ENCODE data around the gene ZNF385D. TPM values are rescaled to one million over a fixed set of nuclear protein-coding genes. Genes with fewer than 3 reads are reported as not detected.

Gene ZNF385D
- polyA plus RNA-seq, 1 of the 3 experiments (the other 2 are of a cell fraction), result 1.8 TPM

- H3K9me2 ChIP-seq, result no peaks in the 10 kb centered on the region
- TF ChIP-seq MXI1 (IDR thresholded peaks at IDR 0.05; ENCODE audit: low read depth, low read length) (no peak), RAD21 (IDR thresholded peaks at IDR 0.05; ENCODE audit: low read length) (no peak), FOSL2 (IDR thresholded peaks at IDR 0.05; ENCODE audit: borderline replicate concordance, low read depth) (no peak), TEAD4 (IDR thresholded peaks at IDR 0.05; ENCODE audit: borderline replicate concordance, insufficient read depth) (no peak), FOXJ3 (CRISPR knock-in tag; IDR thresholded peaks at IDR 0.05) (no peak), PBX3 (IDR thresholded peaks at IDR 0.05) (no peak), RXRA (IDR thresholded peaks at IDR 0.05; ENCODE audit: borderline replicate concordance, low read depth) (no peak), USF1 (IDR thresholded peaks at IDR 0.05; ENCODE audit: borderline replicate concordance, low read depth) (no peak), IRF3 (IDR thresholded peaks at IDR 0.05; ENCODE audit: low read depth, low read length) (no peak), RCOR1 (IDR thresholded peaks at IDR 0.05; ENCODE audit: low read length) (no peak), GABPA (IDR thresholded peaks at IDR 0.05; ENCODE audit: low read depth) (no peak), JUND (IDR thresholded peaks at IDR 0.05) (no peak), FOXM1 (IDR thresholded peaks at IDR 0.05; ENCODE audit: low read depth) (no peak), NFIC (IDR thresholded peaks at IDR 0.05; ENCODE audit: borderline replicate concordance) (no peak), GATA2 (CRISPR knock-in tag; IDR thresholded peaks at IDR 0.05) (no peak), USF2 (IDR thresholded peaks at IDR 0.05; ENCODE audit: borderline replicate concordance, low read depth, low read length) (no peak), SIN3A (IDR thresholded peaks at IDR 0.05; ENCODE audit: borderline replicate concordance, low read depth, low read length) (no peak), REST (IDR thresholded peaks at IDR 0.05; ENCODE audit: low read depth, low read length) (no peak)
- H4K20me1 ChIP-seq (ENCODE audit: insufficient read depth), result no peaks in the 10 kb centered on the region
- no peak overlapping the region for H3K4me2 ChIP-seq
- no peaks in the 10 kb centered on the region for H3K27me3 ChIP-seq (ENCODE audit: insufficient read depth)
- ChIA-PET POLR2A (no interaction called here), CTCF (no interaction called here)
- H3K9me3 ChIP-seq, result no peaks in the 10 kb centered on the region
- H3K4me3 ChIP-seq (ENCODE audit: low read depth in 2 of 2, low read length in 1 of 2), result no peak overlapping the region
- H3K36me3 ChIP-seq (replicated peaks in 1 of 2; ENCODE audit: control insufficient read depth in 1 of 2, insufficient read depth in 2 of 2, low read length in 1 of 2), result no peaks in the 10 kb centered on the region
- no peak for DNase-seq
- no peak overlapping the region for H2AFZ ChIP-seq (ENCODE audit: low read depth)
- H3F3A ChIP-seq (replicated peaks; ENCODE audit: insufficient read depth), result no peaks in the 10 kb centered on the region
- no peak overlapping the region for H3K27ac ChIP-seq (ENCODE audit: low read depth in 2 of 2, low read length in 1 of 2)
- peaks cover 0 to 5% of the 10 kb centered on the region in 2 experiments; a peak in 2 of 4 replicates for H3K4me1 ChIP-seq (ENCODE audit: control insufficient read depth in 1 of 2, insufficient read depth in 2 of 2, low read depth in 1 of 2, low read length in 1 of 2)
- WGBS (ENCODE audit: low lambda C conversion rate), result 81% methylated on average over 4 of the region's 4 CpGs
- H3K9ac ChIP-seq, result no peak overlapping the region
- no peaks in the 10 kb centered on the region for H3K79me2 ChIP-seq (ENCODE audit: insufficient read depth)
Measured at GRCh38 chr3:21641959-21642358, 109.1 kb downstream of the ZNF385D start.

Measured in SK-N-SH (cell line).